Suppressor macrophage treated with lipopolysaccharide for 1 hour (primary cell): ENCODE results near the gene YY1.

ENCODE experiments used
- DNase-seq, 3 donors: peaks; one replicate each; pipeline ENCODE4 v3.0.0-alpha.2; 2020 to 2022

The YY1 gene

DNA sequence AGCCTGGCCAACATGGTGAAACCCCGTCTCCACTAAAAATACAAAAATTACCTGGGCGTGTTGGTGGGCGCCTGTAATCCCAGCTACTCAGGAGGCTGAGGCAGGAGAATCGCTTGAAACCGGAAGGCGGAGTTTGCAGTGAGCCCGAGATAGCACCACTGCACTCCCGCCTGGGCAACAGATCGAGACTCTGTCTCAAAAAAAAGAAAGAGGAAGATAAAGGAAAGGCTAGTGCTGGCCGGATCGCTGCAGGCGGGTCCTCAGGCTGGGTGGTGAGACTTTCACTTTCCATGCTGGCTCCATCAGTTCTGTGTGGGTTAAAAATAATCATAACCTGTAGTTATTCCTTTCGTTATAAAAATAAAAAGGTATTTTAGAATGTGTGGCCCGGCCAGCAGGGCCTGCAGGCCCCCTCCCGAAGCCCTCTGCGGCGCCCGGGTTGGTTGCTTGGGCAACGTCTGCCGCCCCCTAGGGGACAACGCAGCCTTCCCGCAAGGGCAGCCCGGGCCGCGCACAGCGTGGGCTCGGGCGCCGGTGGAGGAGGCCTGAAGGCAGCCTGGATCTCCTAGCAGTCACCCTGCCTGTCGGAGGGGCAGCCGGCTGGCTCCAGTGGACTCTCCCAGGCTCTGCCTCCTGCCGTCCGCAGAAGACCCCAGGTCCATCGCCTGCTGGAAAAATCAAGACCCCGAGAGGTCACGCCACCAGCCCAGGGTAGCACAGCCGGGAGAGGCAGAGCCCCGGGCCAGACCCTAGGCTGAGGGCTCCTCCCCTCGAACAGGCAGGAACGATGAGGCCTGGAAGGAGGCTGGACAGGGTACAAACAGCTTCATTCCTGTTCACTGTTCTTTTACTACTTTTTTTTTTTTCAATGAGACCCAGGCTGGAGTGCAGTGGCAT is 79.2 kb downstream of the YY1 start:
- peak; percentile 71 to 92 (median 83) for DNase-seq

DNA sequence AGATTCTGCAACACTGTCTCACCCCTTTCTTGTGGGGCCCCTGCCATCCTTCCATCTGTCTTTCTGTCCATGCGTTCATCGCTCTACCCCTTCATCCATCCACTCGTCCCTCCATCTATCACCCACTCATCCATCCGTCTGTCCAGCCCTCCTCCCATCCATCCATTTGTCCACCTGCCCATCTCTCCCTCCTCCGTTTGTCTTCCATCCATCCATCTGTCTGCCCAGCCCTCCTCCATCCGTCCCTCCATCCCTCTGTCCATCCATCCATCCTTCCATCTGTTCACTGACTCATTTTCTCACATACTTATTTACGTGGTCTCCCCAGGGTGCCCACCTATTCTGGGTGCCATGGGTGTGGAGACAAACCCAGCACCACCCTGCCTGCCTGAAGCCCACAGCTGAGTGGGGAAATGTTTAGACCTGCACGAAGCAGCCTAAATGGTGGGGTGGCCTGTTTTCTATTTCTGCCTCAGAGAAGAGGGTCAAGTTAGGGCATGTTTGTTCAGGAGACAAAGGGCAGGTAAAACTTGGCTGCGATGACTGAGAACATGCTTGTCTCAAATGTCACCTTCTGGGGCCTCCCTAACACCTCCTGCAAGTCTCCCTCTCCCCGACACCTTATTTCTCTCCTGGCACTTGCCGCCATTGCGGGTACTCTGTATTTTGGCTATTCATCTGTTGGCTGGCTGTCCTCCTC is 81.4 kb downstream of the YY1 start:
- no peak for DNase-seq

DNA sequence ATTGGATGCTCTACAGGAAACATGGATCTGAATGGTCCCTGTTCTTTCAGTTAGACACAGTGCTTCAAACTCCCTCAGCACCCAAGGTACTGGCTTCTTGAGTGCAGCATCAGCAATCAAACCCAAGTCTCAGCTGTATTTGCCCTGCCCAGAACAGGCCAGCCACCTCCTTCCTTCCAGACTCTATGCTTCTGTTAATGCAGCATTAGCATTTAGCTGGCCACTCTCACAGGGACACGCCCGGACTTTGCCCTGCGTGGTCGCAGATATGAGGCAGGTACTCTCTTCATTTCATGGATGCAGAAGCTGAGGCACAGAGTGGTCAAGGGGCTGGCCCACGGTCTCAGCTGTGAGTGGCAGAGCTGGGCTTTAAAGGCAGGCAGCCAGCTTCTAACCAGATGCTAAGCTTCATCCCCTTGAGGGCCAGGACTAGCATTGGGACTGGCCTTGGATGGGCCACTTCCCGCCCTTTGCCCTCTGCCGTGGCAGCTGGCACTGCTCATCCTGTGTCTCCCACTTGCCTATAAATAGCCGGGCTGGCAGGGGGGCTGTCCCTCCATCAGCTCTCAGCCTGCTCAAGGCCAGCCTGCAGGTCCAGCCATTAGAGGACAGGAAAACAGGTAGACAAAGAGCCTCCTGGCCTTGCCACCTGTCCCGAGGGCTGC is 82.7 kb downstream of the YY1 start:
- DNase-seq: no peak

DNA sequence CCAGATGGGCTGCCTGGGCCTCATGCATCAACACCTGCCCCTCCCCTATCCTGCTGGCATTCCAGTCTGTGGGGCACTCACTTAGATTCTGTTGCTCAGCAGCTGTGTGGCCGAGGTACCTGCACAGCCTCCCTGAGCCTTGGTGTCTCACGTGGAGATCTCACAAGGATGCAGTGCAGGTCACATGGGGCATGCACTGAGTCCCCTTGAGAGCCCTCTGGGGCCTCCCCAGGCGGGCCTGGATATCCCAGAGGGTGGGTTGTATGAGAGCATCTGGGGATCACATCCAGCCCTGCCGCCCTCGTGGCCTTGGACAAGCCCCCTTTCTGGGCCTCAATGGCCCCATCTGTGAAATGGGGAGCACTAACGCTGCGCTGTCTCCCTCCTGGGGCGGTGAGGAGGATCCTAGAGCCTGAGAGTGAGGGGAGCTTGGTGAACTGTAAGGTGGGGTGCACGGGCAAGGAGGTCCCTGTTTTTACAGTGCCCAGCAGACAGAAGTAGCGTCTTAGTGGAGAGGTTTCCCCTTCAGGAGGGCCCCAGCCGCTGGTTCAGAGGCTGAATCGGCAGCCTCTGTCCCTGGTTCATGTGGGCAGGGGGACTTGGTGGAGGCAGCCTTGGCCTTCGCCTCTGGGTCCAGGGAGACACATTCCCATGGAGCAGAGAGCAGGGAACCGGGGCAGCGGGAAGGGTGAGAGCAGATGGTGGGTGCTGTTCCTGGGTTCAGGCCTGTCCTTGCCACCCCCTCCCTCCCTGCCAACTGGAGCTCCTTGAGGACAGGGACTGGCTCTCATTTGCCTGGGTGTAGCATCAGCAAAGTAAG is 83.4 kb downstream of the YY1 start:
- DNase-seq: no peak

DNA sequence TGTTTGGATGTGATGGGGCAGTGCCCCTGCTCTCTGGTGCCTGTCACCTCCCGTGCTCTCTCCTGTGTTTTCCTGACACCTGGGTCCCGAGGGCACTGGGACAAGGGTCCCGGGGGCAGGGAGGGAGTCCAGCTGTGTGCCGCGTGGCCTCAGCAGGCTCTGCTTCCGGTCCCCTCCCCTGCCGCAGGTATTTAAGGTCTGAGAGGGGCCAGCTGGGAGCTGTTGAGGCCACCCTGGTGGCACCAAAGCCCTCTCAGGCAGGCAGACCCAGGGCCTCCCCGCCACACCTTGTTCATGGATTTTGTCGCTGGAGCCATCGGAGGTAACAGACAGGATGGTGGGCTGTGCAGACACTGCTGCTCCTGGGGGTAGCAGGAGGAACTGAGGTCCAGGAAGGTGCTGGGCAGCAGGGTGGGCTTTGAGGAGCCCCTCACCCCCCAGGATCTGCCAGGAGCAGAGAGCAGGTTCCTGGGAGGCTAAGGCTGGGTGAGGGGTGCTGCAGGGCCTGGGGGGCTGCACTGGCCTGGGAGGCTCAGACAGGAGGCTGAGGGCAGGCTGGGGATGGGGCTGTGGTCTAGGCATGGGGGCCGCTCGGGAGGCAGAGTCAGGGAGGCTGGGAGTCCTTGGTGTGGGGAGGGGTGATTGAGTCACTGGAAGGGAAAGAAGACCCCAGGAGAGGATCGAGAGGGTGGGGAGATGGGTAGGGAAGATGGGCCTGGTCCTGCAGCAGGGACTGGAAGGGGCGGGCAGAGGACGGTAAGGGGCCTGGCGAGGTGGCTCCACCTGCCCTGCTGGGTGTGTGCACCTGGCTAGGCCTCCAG is 84.4 kb downstream of the YY1 start, which contains the start of gene SLC25A47:
TSS of gene SLC25A47 (plus strand) at position 219 of the 821 bp plus-strand sequence. CDS start at position 295, 76 bp downstream.
- no peak for DNase-seq

DNA sequence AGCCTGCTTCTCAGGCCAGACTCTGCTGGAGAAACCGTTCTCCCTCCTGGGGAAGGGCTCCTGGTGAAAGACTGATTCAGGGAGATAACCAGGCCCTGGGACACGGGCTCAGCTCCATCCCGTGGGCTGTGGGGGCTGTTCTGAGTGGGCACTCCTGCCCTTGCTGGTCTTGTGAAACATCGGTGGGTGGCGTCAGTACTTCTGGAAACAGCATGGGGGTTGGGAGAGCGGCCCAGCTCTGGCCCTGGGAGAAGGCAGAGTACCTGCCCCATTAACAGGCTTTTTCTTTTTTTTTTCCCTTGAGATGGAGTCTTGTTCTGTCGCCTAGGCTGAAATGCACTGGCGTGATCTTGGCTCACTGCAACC is 85.0 kb downstream of the YY1 start:
- peak in 1 of 3 donors; percentile 22 for DNase-seq

DNA sequence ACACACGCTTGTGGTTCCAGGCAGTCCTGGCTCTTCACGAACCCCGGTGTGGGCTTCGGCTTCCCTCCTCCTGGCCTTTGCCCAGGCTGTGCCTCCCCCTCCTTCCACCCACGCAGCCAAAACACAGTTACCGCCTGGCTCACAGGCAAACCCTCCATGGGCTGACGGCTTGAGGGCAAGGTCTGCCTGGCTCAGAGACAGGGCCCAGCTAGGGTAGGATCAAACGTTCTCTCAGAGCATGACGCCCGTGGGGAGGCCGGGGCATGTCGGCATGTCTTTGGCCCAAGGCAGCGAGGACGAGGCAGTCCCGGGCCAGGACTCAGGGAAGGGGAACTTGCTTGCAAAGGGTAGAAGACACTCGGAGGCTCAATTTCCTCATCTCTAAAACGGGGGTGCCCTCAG is 86.3 kb downstream of the YY1 start:
- DNase-seq: peak in 1 of 3 donors; percentile 37

DNA sequence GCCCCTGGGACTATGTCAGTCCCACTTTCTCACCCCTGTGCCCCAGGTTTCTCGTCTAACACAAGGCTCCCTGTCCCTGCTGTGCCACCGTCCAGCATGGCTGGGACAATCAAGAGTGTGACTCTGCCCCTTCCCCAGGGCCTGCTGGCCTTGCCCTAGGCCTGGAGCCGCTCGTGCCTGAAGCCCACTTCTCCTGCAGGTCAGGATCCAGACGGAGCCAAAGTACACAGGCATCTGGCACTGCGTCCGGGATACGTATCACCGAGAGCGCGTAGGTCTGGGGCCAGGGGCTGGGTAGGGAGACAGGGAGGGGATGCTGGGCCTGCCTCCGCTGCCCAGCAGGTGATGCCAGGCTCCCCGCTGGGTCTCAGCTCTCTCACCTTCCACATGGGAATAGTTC is 87.0 kb downstream of the YY1 start:
- DNase-seq: no peak

DNA sequence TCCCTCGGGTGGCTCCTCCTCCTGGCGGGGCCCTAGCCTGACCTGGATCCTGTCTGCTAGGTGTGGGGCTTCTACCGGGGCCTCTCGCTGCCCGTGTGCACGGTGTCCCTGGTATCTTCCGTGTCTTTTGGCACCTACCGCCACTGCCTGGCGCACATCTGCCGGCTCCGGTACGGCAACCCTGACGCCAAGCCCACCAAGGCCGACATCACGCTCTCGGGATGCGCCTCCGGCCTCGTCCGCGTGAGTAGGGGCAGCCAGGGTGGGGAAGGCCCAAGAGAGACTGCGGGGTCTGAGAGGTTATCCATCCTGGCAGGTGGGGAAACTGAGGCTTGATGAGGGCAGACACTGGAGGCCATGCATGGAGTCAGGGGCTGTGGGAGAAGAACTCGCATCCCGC is 88.2 kb downstream of the YY1 start:
- DNase-seq: no peak

DNA sequence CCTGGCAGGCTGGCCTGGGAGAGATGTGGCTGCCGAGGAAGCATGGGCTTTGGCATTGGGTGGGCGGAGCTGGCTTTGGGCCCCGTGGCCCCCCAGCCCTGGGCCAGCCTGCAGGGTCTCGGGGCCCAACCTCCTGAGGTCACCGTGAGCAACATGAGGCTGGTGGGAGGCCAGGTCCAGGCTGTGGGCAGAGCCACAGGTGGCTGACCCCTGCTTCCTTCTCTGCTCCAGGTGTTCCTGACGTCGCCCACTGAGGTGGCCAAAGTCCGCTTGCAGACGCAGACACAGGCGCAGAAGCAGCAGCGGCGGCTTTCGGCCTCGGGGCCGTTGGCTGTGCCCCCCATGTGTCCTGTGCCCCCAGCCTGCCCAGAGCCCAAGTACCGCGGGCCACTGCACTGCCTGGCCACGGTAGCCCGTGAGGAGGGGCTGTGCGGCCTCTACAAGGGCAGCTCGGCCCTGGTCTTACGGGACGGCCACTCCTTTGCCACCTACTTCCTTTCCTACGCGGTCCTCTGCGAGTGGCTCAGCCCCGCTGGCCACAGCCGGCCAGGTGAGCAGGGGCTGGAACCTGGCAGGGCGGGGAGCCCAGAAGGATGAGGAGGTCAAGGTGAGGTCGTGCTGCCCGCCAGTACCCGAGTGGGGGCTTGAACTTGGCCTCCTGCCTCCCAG is 89.7 kb downstream of the YY1 start:
- no peak for DNase-seq

DNA sequence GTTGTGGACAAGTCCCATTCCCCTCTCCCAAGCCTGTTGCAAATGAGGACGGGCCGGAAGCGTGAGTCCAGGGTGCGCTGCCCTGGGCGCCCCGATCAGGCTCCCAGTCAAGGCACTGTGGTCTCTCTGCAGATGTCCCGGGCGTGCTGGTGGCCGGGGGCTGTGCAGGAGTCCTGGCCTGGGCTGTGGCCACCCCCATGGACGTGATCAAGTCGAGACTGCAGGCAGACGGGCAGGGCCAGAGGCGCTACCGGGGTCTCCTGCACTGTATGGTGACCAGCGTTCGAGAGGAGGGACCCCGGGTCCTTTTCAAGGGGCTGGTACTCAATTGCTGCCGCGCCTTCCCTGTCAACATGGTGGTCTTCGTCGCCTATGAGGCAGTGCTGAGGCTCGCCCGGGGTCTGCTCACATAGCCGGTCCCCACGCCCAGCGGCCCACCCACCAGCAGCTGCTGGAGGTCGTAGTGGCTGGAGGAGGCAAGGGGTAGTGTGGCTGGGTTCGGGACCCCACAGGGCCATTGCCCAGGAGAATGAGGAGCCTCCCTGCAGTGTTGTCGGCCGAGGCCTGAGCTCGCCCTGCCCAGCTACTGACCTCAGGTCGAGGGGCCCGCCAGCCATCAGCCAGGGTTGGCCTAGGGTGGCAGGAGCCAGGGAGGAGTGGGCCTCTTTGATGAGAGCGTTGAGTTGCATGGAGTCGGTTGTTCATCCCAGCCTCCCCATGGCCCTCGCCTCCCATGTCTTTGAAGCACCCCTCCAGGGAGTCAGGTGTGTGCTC is 90.5 kb downstream of the YY1 start:
- DNase-seq: peak in 2 of 3 donors; percentile 15 to 40

DNA sequence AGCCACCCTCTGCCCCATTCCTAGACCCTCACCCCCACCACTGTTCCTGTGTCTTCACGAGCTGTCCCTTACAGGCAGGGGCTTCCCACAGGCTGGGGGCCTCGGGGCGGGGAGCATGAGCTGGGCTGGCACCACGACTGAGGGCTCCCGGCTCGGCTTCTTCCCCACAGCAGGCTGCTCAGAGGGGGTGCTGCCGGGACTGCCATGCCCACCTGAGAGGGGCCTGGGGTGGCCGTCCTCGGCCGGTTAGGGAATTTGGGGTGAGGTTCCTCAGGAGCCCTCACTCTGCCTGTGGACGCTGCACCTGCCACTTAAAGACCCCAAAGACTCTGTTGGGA is 91.0 kb downstream of the YY1 start:
- DNase-seq: peak in 2 of 3 donors; percentile 35 to 40

DNA sequence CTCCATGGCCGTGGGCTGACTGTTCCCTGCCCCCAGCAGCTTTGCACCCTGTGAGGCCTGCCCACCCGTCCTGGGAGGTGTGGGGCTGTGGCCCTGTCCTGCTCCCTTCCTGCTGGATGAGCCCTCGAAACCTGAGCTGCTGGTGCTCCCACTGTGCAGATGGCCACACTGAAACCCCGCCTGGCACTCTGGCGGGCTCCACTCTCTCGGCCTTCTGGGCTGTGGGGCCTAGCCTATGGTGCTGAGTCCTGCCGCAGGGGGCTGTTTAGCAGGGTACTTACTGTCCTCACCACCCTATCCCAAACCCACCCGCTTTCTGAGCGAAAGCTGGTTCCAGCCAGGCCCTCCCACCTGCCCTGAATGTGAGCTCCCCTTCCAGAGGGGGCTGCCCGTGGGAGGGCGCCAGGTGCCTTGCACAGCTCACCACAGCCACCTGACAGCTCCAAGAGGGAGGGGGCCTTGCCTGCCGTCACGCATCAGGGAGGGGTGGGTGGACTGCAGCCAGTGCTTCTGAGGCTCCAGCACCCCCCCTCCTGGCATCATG is 91.5 kb downstream of the YY1 start:
- peak in 1 of 3 donors; percentile 53 for DNase-seq

DNA sequence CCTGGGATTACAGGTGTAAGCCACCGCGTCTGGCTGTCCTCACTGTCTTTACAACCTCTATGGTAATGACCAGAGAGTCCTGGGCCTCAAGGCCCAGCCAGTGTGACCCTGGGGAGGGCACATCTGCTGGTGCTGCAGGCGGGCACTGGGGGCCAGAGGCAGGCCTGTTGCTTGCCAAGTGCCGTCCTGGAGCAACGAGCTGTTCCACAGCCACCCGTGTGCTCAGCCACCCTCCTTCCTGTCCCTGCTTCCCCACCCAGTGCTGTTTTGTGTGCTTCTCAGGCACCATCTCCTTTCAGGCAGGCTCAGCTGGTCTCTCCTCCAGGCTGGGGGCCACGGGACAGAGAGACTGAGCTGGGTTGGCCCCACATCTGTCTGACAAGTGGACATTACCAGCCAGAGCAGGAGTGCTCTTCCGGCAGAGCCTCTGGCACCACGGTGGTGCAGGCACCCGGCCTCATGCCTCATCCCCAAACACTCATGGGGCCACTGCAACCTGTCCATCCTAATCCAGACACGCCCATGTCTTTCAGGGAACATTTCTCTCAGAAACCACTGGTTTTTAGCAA is 93.2 kb downstream of the YY1 start:
- DNase-seq: peak in 1 of 3 donors; percentile 61
